Left lung (tissue), 10 donors: ENCODE results near the gene TOM1. TPM values are rescaled to one million over a fixed set of nuclear protein-coding genes. Genes with fewer than 3 reads are reported as not detected.

Experiments used
- ATAC-seq: fragments of 200-7000 bp; cut with Tn5 transposase; one replicate; pipeline ENCODE4 v1.9.1; 2020; ENCODE audit warnings: moderate library complexity
- DNase-seq, 4 donors: peaks; one replicate each; pipeline ENCODE4 v3.0.0-alpha.2; 2013 to 2020
- H3K27ac ChIP-seq, 2 donors: fragments of 200-600 bp; sonication (generic) in 1 of 2; one replicate each; pipeline versions ENCODE4 v1.5.0 to v1.8.0; 2020 to 2021
- H3K27me3 ChIP-seq, 2 donors: fragments of 200-600 bp; sonication (generic) in 1 of 2; one replicate each; pipeline versions ENCODE4 v1.5.0 to v1.8.0; 2020 to 2021
- H3K36me3 ChIP-seq, 2 donors: fragments of 200-600 bp; sonication (generic) in 1 of 2; one replicate each; pipeline versions ENCODE4 v1.5.0 to v1.8.0; 2020 to 2021
- H3K4me1 ChIP-seq, 2 donors: fragments of 200-600 bp; one replicate each; pipeline ENCODE4 v1.8.0; 2021
- H3K4me3 ChIP-seq, 2 donors: fragments of 200-600 bp; sonication (generic) in 1 of 2; one replicate each; pipeline versions ENCODE4 v1.5.0 to v1.8.0; 2020 to 2021; ENCODE audit warnings: mild to moderate bottlenecking in 1 of 2
- H3K9me3 ChIP-seq, 2 donors: fragments of 200-600 bp; sonication (generic) in 1 of 2; one replicate each; pipeline versions ENCODE4 v1.5.0 to v1.8.0; 2020 to 2021
- intact Hi-C, 2 donors: fragments of 100-400 bp; cut with DNase I; formaldehyde crosslinking; loops; one replicate each; pipeline versions ENCODE4 v1.11.2 to v1.14.2; 2022
- polyA plus RNA-seq, 6 donors: library from polyadenylated mRNA; unstranded; fragments of 120-200 nt; gene quantifications; one replicate each; pipeline ENCODE4 v1.2.1, GENCODE V29; 2013; ENCODE audit not compliant: insufficient read length in 6 of 6
- total RNA-seq, 2 donors: library from RNA; stranded (reverse); fragmentation: NEBNext Ultra II Directional; extraction: Animal tissue kit (Norgen Biotek cat#: 25700); gene quantifications; one replicate each; pipeline ENCODE4 v1.2.1, GENCODE V29; 2021
- TF ChIP-seq, protein P1 (sequence below), 2 donors: fragments of 200-600 bp; sonication (generic) in 1 of 2; IDR thresholded peaks; one replicate each; pipeline versions ENCODE4 v1.5.0 to v1.8.0; 2021; ENCODE audit warnings: antibody characterized with exemption in 2 of 2
- donor health status: DM: no; HTN: yes; CAD: no.
- donor health status: DM: no; HTN: no; CAD: no.

Gene TOM1
- total and polyA plus RNA-seq, 8 donors, result 28.9 to 81.3 (median 32.8) TPM

DNA sequence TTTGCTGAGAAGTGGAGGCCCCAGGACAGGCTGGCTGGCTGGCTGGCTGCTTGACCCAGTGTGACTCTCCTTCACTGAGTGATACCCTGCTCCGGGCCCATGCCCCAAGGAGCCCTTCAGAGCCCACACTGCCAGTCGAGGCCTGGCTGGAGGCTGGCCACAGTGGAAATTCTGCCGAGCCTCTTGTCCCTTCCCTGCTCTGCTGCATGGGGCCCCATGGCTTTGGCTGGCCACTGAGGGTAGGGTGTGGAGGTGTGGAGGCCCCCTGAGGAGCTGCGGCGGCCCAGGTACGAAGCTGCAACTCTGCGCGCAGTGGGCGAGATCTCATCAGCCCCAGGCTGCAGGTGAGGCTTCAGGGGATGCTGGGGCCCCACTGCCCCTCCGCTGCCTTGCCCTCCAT is 47.8 kb downstream of the TOM1 start:
- H3K9me3 ChIP-seq, result no peaks in the 10 kb centered on the region
- H3K4me3 ChIP-seq, result no peak overlapping the region
- H3K36me3 ChIP-seq, result peaks cover 0 to 53% of the 10 kb centered on the region in 2 donors
- H3K27ac ChIP-seq, result no peak overlapping the region
- H3K27me3 ChIP-seq, result no peaks in the 10 kb centered on the region
- DNase-seq (peak in 1 of 4 donors; percentile 68), ATAC-seq (no peak)
- intact Hi-C loops, result no loop called here
- TF ChIP-seq, protein P1, sequence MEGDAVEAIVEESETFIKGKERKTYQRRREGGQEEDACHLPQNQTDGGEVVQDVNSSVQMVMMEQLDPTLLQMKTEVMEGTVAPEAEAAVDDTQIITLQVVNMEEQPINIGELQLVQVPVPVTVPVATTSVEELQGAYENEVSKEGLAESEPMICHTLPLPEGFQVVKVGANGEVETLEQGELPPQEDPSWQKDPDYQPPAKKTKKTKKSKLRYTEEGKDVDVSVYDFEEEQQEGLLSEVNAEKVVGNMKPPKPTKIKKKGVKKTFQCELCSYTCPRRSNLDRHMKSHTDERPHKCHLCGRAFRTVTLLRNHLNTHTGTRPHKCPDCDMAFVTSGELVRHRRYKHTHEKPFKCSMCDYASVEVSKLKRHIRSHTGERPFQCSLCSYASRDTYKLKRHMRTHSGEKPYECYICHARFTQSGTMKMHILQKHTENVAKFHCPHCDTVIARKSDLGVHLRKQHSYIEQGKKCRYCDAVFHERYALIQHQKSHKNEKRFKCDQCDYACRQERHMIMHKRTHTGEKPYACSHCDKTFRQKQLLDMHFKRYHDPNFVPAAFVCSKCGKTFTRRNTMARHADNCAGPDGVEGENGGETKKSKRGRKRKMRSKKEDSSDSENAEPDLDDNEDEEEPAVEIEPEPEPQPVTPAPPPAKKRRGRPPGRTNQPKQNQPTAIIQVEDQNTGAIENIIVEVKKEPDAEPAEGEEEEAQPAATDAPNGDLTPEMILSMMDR (IDR thresholded peaks at IDR 0.05), result no peak
- peaks cover 9 to 34% of the 10 kb centered on the region in 2 donors for H3K4me1 ChIP-seq

GRCh38 chr22:35348026-35348590 is 48.4 kb downstream of the TOM1 start:
- Histone ChIP-seq H3K4me1 (peaks cover 9 to 40% of the 10 kb centered on the region in 2 donors), H3K36me3 (peaks cover 0 to 52% of the 10 kb centered on the region in 2 donors), H3K9me3 (no peaks in the 10 kb centered on the region), H3K4me3 (no peak overlapping the region), H3K27me3 (no peaks in the 10 kb centered on the region), H3K27ac (no peak overlapping the region)
- ATAC-seq (no peak), DNase-seq (peak in 1 of 4 donors; percentile 52)
- intact Hi-C loops, result no loop called here
- TF ChIP-seq, protein P1 (IDR thresholded peaks at IDR 0.05), result no peak

DNA sequence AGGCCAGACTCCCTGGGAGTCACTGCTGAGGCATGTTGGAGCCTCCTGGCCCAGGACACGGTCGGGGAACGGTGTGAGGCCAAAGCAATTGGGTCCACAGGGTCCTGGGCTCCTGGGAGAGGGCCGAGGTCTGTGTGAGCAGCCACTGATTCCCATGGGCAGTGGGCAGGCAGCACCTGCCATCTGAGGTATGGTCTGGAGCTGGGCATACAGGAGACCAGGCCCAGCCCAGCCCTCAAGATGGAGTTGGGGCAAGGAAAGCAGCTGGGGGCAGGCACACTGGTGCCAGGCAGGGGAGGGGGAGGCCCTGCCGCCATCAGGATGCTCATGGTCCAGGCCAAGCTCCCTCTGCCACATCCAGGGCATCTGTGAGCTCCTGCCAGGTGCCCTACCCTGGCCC is 49.0 kb downstream of the TOM1 start:
- no peak overlapping the region for H3K4me3 ChIP-seq
- peaks cover 0 to 52% of the 10 kb centered on the region in 2 donors for H3K36me3 ChIP-seq

DNA sequence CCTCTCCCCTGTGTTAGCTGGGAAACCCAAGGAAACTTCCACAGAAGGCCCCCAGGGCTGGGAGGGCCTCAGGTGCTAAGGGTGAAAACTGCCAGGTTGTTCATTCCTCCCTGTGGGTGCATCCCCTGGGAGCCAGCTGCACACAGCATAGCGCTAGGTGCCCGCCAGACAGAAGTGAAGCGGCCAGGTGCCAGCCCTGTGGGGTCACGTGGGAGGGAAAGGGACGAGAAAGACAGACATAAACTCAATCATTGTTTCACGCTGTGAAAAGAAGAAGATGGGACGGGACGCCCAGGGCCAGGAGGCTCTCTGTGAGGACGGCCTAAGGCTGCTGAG is 49.6 kb downstream of the TOM1 start:
- Histone ChIP-seq H3K4me1 (peaks cover 9 to 52% of the 10 kb centered on the region in 2 donors), H3K9me3 (no peaks in the 10 kb centered on the region), H3K36me3 (peaks cover 0 to 46% of the 10 kb centered on the region in 2 donors), H3K27ac (no peak overlapping the region), H3K27me3 (no peaks in the 10 kb centered on the region), H3K4me3 (no peak overlapping the region)
- DNase-seq, result peak in 2 of 4 donors; percentile 38 to 70
- intact Hi-C loops, result no loop called here
- ATAC-seq, result no peak
- TF ChIP-seq, protein P1 (IDR thresholded peaks at IDR 0.05), result no peak

More for the DNA sequence above, 49.0 kb downstream of the TOM1 start:
- H3K27ac ChIP-seq, result no peak overlapping the region
- H3K4me1 ChIP-seq, result peaks cover 9 to 46% of the 10 kb centered on the region in 2 donors
- H3K9me3 ChIP-seq, result no peaks in the 10 kb centered on the region
- intact Hi-C loops, result no loop called here
- TF ChIP-seq, protein P1 (IDR thresholded peaks at IDR 0.05), result no peak
- H3K27me3 ChIP-seq, result no peaks in the 10 kb centered on the region
- DNase-seq, result peak in 1 of 4 donors; percentile 59
- no peak for ATAC-seq

DNA sequence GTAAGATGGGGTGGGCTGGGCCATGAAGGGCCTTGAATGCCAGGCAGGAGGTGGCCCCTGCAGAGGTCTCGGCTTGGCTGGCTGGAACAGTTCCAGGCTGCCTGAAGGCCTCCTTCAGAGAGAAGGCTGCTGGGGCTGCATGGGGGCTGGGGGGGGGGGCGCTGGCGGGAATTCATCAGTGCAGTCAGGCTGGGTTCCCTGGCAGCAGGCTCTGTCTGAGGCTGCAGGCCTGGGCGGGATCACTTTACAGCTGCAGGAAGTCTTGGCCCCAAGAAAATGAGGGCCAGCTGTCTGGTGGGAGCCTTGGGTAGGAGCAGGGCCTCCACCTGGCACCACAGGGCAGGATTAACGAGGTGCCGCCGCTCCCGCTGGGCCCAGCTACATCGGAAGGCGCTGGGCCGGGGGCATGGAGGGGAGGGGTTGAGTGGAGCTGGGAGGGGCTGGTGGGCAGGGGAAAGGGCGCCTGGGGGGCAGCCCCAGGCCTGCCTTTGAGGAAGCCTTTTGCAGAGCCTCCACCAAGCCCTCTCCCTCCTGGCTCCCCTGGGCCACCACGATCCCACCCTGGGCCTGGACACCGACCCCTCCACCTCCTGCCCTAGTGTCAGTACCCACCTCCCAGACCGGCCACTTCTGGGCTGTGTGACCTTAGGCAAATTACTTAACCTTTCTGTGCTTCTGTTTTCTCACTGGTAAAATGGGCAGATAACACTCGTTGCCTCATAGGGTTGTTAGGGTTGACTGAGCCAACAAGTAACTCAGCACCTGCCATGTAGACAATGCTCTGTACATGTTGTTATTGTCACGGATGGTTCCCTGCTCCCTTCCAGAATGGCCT is 50.2 kb downstream of the TOM1 start:
- H3K27ac ChIP-seq, result peak overlapping the region; percentile 78 to 85
- no peaks in the 10 kb centered on the region for H3K27me3 ChIP-seq
- DNase-seq (peak in 3 of 4 donors; percentile 36 to 74 (median 72)), ATAC-seq (peak; percentile 1)
- H3K4me3 ChIP-seq, result no peak overlapping the region
- peaks cover 0 to 40% of the 10 kb centered on the region in 2 donors for H3K36me3 ChIP-seq
- intact Hi-C loops, result no loop called here
- TF ChIP-seq, protein P1 (IDR thresholded peaks at IDR 0.05), result no peak
- H3K9me3 ChIP-seq, result no peaks in the 10 kb centered on the region
- peaks cover 9 to 56% of the 10 kb centered on the region in 2 donors for H3K4me1 ChIP-seq
